Esophagus squamous epithelium (tissue), 4 donors: ENCODE measurements around the gene ACAP2.
"Not testable (repeated sequence)": the region's sequence is repeated elsewhere in the genome, so short reads cannot be mapped to it uniquely, and the experiment has no call there.

Source experiments
- POLR2A ChIP-seq, 4 donors: fragments of 450-650 bp; IDR thresholded peaks; one replicate each; pipeline ENCODE4 v1.6.1; 2017; ENCODE audit warnings: antibody characterized with exemption in 4 of 4, mild to moderate bottlenecking in 4 of 4, moderate library complexity in 3 of 4
- TF ChIP-seq, protein P1 (sequence below), 6 experiments: fragments of 450-650 bp in 4 of 6; fragments of 200-600 bp in 2 of 6; sonication (generic) in 2 of 6; IDR thresholded peaks; one replicate each; pipeline ENCODE4 v1.5.1; 2016 to 2019; ENCODE audit warnings: antibody characterized with exemption in 6 of 6, mild to moderate bottlenecking in 4 of 6, moderate library complexity in 4 of 6

DNA sequence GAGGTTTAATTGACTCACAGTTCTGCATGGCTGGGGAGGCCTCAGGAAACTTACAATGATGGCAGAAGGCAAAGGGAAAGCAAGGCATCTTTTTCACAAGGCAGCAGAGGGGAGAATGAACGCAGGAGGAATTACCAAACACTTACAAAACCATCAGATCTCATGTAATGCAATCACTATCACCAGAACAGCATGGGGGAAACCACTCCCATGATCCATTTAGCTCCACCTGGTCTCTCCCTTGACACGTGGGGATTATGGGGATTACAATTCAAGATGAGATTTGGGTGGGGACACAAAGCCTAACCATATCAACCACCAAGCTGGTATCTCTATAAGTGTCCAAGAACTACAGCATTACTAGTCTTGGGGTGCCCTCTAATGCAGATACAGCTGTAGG lies 85.0 kb downstream of the ACAP2 start:
- TF ChIP-seq, protein P1, sequence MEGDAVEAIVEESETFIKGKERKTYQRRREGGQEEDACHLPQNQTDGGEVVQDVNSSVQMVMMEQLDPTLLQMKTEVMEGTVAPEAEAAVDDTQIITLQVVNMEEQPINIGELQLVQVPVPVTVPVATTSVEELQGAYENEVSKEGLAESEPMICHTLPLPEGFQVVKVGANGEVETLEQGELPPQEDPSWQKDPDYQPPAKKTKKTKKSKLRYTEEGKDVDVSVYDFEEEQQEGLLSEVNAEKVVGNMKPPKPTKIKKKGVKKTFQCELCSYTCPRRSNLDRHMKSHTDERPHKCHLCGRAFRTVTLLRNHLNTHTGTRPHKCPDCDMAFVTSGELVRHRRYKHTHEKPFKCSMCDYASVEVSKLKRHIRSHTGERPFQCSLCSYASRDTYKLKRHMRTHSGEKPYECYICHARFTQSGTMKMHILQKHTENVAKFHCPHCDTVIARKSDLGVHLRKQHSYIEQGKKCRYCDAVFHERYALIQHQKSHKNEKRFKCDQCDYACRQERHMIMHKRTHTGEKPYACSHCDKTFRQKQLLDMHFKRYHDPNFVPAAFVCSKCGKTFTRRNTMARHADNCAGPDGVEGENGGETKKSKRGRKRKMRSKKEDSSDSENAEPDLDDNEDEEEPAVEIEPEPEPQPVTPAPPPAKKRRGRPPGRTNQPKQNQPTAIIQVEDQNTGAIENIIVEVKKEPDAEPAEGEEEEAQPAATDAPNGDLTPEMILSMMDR (IDR thresholded peaks at IDR 0.05) = not testable (repeated sequence)
- not testable (repeated sequence) for TF ChIP-seq POLR2A (IDR thresholded peaks at IDR 0.05)
